GM20000 (cell line): ENCODE data around the gene NIT1.

Source experiments
- DNase-seq: peaks from one replicate; pipeline ENCODE4 v3.0.0; 2012; ENCODE audit warnings: low spot score
- TF ChIP-seq, protein P1 (sequence below): IDR thresholded peaks from 2 replicates; pipeline ENCODE4 v1.5.1; 2012; ENCODE audit warnings: mild to moderate bottlenecking, control low read depth; ENCODE audit errors: extremely low read depth, missing control alignments

The NIT1 gene

DNA sequence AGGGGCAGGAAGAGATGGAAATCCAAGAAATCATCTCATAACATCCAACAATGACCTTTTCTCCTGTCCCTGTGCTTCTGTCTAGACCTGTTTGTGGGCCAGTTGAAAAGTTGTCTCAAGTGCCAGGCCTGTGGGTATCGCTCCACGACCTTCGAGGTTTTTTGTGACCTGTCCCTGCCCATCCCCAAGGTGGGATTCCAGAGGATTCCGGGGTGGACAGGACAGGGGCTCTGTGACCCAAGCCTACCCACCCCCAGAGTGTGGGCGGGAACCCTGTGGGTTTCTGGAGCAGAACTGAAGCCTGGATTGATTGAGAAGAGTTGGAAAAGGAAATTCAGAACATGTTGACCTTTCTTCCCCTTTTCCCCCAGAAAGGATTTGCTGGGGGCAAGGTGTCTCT is 45.9 kb downstream of the NIT1 start:
- TF ChIP-seq, protein P1, sequence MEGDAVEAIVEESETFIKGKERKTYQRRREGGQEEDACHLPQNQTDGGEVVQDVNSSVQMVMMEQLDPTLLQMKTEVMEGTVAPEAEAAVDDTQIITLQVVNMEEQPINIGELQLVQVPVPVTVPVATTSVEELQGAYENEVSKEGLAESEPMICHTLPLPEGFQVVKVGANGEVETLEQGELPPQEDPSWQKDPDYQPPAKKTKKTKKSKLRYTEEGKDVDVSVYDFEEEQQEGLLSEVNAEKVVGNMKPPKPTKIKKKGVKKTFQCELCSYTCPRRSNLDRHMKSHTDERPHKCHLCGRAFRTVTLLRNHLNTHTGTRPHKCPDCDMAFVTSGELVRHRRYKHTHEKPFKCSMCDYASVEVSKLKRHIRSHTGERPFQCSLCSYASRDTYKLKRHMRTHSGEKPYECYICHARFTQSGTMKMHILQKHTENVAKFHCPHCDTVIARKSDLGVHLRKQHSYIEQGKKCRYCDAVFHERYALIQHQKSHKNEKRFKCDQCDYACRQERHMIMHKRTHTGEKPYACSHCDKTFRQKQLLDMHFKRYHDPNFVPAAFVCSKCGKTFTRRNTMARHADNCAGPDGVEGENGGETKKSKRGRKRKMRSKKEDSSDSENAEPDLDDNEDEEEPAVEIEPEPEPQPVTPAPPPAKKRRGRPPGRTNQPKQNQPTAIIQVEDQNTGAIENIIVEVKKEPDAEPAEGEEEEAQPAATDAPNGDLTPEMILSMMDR, result no peak
- no peak for DNase-seq

DNA sequence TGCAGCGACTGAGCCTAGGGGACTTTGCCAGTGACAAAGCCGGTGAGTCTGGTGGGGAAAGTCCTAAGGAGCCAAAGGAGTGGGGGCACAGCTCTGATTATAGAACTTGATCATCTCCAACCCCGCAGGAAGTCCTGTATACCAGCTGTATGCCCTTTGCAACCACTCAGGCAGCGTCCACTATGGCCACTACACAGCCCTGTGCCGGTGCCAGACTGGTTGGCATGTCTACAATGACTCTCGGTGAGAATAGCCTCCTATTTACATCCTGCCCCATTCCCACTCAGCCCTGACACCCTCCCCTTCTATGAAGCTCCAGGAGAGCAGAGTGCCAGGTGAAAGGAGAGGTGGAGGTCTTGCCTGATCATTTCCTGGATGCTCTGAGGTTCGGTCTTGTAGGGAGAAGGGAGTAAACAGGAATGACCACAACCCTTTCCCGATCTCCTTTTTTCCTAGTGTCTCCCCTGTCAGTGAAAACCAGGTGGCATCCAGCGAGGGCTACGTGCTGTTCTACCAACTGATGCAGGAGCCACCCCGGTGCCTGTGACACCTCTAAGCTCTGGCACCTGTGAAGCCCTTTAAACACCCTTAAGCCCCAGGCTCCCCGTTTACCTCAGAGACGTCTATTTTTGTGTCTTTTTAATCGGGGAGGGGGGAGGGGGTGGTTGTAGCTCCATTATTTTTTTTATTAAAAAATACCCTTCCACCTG is 47.2 kb downstream of the NIT1 start:
- TF ChIP-seq, protein P1, result no peak
- no peak for DNase-seq

DNA sequence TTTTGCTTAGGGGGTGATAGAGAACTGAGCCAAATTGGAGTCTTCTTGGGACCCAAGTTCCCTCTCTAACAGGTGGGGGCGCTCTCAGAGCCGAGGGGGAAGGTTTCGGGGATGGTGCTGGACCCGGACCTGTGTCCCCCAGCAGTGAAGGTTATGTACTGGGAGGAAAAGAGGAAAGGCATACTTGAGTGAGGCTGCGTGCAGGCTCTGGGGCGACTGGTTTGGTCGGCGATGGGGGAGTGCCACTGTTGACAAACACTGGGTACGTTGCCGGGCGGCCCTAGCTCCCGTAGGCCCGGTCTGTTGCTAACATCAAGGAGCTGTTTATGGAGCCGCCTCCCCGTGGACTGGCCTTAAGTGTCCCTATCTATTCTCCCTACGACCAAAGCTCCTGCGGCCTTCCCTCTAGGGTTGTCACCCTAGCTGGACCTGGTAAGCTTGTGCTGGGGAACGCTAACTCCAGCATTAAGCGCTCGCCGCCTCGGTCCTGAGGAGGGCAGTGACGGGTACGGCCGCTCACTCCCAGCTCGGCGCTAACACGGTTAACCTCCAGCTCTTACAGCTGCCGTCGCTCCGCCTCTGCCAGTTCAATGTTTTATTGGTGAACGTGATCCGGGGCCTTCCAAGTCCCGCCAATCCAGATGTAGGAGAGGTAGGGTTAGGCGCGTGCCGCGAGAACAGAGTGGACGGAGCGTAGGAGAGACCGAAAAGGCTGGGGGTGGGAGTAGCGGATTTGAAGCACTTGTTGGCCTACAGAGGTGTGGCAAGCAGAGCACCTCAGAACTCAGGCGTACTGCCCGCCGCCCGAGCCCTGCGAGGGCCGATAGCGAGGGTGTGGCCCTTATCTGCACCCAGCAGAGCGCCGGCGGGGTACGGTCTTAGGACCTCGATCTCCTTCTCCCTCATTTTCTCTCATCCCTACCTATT is 48.1 kb downstream of the NIT1 start, which contains the start of gene PPOX:
TSS of gene PPOX (plus strand) at position 685 of the 927 bp plus-strand sequence. CDS start 422 bp downstream, outside the sequence.
- TF ChIP-seq, protein P1, result peak; percentile 37
- peak; percentile 90 for DNase-seq

DNA sequence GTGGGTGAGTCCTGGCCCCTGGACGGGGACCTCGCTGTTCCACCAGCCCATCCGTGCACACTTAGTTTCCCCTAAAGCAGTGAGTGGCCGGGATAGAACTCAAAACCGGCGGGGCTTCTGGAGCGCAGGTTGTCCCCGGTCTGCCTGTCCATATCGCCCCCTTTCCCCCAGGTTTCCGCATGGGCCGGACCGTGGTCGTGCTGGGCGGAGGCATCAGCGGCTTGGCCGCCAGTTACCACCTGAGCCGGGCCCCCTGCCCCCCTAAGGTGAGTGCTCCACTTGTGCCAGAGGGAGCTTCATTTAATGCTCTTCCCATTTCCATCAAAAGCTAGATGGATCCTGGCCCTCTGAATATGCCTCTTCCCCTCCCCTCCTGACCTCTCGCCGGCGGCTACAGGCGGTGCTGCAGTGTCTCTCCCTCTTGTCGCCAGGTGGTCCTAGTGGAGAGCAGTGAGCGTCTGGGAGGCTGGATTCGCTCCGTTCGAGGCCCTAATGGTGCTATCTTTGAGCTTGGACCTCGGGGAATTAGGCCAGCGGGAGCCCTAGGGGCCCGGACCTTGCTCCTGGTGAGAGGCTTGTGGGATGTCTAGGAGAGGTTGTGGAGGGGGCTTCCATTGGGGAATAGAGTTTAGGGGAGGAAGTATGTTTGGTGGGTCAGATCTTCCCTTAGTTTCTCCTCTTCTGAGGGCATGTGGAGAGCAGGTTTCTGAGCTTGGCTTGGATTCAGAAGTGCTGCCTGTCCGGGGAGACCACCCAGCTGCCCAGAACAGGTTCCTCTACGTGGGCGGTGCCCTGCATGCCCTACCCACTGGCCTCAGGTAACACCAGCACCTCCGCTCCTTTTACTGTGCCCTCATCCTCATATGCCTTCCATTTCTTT is 49.0 kb downstream of the NIT1 start:
- no peak for DNase-seq
- TF ChIP-seq, protein P1, result no peak

DNA sequence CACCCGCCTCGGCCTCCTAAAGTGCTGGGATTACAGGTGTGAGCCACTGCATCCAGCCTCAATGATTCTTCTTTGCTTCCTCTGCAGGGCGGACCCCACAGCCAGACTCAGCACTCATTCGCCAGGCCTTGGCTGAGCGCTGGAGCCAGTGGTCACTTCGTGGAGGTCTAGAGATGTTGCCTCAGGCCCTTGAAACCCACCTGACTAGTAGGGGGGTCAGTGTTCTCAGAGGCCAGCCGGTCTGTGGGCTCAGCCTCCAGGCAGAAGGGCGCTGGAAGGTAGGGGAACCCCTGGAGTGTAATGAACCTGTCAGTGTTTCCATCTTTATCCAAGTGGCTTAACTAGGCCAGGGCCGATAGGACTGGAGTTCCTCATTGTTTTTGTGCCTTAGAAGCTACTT is 51.0 kb downstream of the NIT1 start:
- DNase-seq, result no peak
- TF ChIP-seq, protein P1, result no peak
